Measurements from ENCODE around the gene JAKMIP2. TPM values are rescaled to one million over a fixed set of nuclear protein-coding genes. Genes with fewer than 3 reads are reported as not detected.

The JAKMIP2 gene
- total RNA-seq, 4 donors from 2014 or later, result 2.1 TPM; not detected in 2

DNA sequence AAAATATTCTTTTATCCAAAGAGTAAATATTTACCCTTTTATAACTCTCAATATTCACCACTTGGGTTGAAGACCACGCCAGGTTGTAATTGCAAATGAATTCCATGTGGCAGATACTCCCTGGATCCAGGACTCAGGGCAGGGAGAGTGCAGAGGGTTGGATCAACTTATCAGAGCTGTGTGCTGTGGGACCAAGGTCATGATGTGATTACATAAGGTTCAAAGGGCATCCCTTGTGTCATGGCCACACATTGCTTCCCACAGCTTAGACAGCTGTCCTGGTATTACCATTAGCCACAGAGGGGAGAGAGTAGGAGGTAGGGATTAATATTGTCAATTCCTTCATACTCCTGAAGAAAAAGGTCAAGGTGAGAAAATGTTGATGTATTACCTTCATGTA lies 133.9 kb downstream of the JAKMIP2 start:
- TF ChIP-seq CTCF (IDR thresholded peaks at IDR 0.05) (no peak), POLR2A (IDR thresholded peaks at IDR 0.05) (no peak)
- Histone ChIP-seq H3K36me3 (no peaks in the 10 kb centered on the region), H3K27me3 (no peaks in the 10 kb centered on the region), H3K4me1 (no peaks in the 10 kb centered on the region), H3K9me3 (no peaks in the 10 kb centered on the region), H3K4me3 (no peak overlapping the region), H3K27ac (peak overlapping the region in 1 of 4 donors; percentile 43)
- DNase-seq, result peak in 1 of 3 donors; percentile 59

GRCh38 chr5:147645197-147645596 lies 137.3 kb downstream of the JAKMIP2 start:
- TF ChIP-seq POLR2A (IDR thresholded peaks at IDR 0.05) (no peak), CTCF (IDR thresholded peaks at IDR 0.05) (no peak)
- Histone ChIP-seq H3K4me1 (no peaks in the 10 kb centered on the region), H3K27ac (no peak overlapping the region), H3K36me3 (no peaks in the 10 kb centered on the region), H3K27me3 (no peaks in the 10 kb centered on the region), H3K4me3 (no peak overlapping the region), H3K9me3 (no peaks in the 10 kb centered on the region)
- DNase-seq, result no peak

DNA sequence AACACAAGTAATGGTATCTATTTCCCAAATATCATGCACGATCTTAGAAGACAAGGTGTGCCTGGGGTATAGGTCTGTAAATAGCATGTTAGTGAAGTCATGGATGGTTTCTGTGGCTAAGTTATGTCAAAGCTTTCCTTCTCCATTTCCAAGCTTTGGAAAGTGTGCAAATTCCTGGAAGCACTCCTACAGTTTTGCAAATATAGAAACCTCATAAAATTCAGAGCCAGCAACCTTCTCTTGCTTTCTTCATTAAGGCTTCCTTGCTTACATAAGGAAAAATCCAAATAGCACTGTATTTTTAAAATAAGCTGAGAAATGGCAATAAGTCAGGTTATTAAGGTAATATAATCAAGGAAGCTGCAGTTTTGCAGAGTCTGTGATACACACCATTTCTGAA lies 138.1 kb downstream of the JAKMIP2 start:
- TF ChIP-seq CTCF (IDR thresholded peaks at IDR 0.05), result no peak
- no peak for TF ChIP-seq POLR2A (IDR thresholded peaks at IDR 0.05)
- H3K27ac ChIP-seq, result no peak overlapping the region
- H3K27me3 ChIP-seq, result no peaks in the 10 kb centered on the region
- H3K36me3 ChIP-seq, result no peaks in the 10 kb centered on the region
- no peaks in the 10 kb centered on the region for H3K9me3 ChIP-seq
- no peak overlapping the region for H3K4me3 ChIP-seq
- H3K4me1 ChIP-seq, result no peaks in the 10 kb centered on the region
- no peak for DNase-seq

- H3K36me3 ChIP-seq, result no peaks in the 10 kb centered on the region
- H3K27me3 ChIP-seq, result no peaks in the 10 kb centered on the region
- H3K27ac ChIP-seq, result no peak overlapping the region
- no peak overlapping the region for H3K4me3 ChIP-seq
- DNase-seq, result no peak
- TF ChIP-seq POLR2A (IDR thresholded peaks at IDR 0.05) (no peak), CTCF (IDR thresholded peaks at IDR 0.05) (no peak)
- H3K9me3 ChIP-seq, result no peaks in the 10 kb centered on the region
- H3K4me1 ChIP-seq, result no peaks in the 10 kb centered on the region
These were observed 139.4 kb downstream of the JAKMIP2 start for GRCh38 chr5:147643142-147643541.

DNA sequence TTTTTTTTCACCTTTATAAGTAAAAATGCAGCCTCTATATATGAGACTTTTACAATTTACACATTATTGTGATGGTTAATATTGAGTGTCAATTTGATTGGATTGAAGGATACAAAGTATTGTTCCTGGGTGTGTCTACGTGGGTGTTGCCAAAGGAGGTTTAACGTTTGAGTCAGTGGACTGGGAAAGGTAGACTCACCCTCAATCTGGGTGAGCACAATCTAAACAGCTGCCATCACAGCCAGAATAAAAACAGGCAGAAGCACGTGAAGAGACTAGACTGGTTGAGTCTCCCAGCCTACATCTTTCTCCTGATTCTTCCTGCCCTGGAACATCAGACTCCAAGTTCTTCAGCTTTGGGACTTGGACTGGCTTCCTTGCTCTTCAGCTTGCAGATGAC lies 139.9 kb downstream of the JAKMIP2 start:
- Histone ChIP-seq H3K36me3 (no peaks in the 10 kb centered on the region), H3K27ac (no peak overlapping the region), H3K4me1 (no peaks in the 10 kb centered on the region), H3K9me3 (no peaks in the 10 kb centered on the region), H3K4me3 (no peak overlapping the region), H3K27me3 (no peaks in the 10 kb centered on the region)
- DNase-seq, result no peak
- TF ChIP-seq CTCF (IDR thresholded peaks at IDR 0.05) (no peak), POLR2A (IDR thresholded peaks at IDR 0.05) (no peak)

GRCh38 chr5:147639321-147639720 lies 143.2 kb downstream of the JAKMIP2 start:
- Histone ChIP-seq H3K9me3 (no peaks in the 10 kb centered on the region), H3K36me3 (no peaks in the 10 kb centered on the region), H3K4me1 (no peaks in the 10 kb centered on the region), H3K27me3 (no peaks in the 10 kb centered on the region), H3K27ac (no peak overlapping the region), H3K4me3 (no peak overlapping the region)
- no peak for DNase-seq
- TF ChIP-seq CTCF (IDR thresholded peaks at IDR 0.05) (no peak), POLR2A (IDR thresholded peaks at IDR 0.05) (no peak)

Data from Peyer's patch (tissue), 4 donors.